Measurements from ENCODE around the gene LIN28B.

- TF ChIP-seq CTCF (IDR thresholded peaks at IDR 0.05; ENCODE audit: low read depth, low read length, missing input control), result no peak
- no peak for TF ChIP-seq REST (IDR thresholded peaks at IDR 0.05)
- no peak for TF ChIP-seq TAF1 (conservative IDR thresholded peaks at IDR 0.05)
- no peak for TF ChIP-seq FOXA1 (IDR thresholded peaks at IDR 0.05)
- TF ChIP-seq JUND (IDR thresholded peaks at IDR 0.05), result no peak
Observed at GRCh38 chr6:105121981-105122380, 165.1 kb downstream of the LIN28B start.
